Lower leg skin (tissue), 3 donors: Measurements from ENCODE around the gene SYNPO2.

Source experiments
- POLR2A ChIP-seq, 2 donors: fragments of 450-650 bp; IDR thresholded peaks; one replicate each; pipeline ENCODE4 v1.6.1; 2016 to 2017; ENCODE audit warnings: antibody characterized with exemption in 2 of 2, mild to moderate bottlenecking in 1 of 2, moderate library complexity in 1 of 2
- TF ChIP-seq, protein P1 (sequence below), 3 donors: fragments of 450-650 bp; IDR thresholded peaks; one replicate each; pipeline ENCODE4 v1.5.1; 2016; ENCODE audit warnings: antibody characterized with exemption in 3 of 3, mild to moderate bottlenecking in 3 of 3, moderate library complexity in 2 of 3

- TF ChIP-seq POLR2A (IDR thresholded peaks at IDR 0.05) = no peak
- TF ChIP-seq, protein P1, sequence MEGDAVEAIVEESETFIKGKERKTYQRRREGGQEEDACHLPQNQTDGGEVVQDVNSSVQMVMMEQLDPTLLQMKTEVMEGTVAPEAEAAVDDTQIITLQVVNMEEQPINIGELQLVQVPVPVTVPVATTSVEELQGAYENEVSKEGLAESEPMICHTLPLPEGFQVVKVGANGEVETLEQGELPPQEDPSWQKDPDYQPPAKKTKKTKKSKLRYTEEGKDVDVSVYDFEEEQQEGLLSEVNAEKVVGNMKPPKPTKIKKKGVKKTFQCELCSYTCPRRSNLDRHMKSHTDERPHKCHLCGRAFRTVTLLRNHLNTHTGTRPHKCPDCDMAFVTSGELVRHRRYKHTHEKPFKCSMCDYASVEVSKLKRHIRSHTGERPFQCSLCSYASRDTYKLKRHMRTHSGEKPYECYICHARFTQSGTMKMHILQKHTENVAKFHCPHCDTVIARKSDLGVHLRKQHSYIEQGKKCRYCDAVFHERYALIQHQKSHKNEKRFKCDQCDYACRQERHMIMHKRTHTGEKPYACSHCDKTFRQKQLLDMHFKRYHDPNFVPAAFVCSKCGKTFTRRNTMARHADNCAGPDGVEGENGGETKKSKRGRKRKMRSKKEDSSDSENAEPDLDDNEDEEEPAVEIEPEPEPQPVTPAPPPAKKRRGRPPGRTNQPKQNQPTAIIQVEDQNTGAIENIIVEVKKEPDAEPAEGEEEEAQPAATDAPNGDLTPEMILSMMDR (IDR thresholded peaks at IDR 0.05) = no peak
Observed at GRCh38 chr4:118935819-118936218, 47.2 kb downstream of the SYNPO2 start.
